ENCODE data around the gene PTH2R. TPM values are rescaled to one million over a fixed set of nuclear protein-coding genes. Genes with fewer than 3 reads are reported as not detected.

The PTH2R gene
- total and polyA plus RNA-seq, 4 donors = 0.01 to 1.5 (median 0.08) TPM; not detected in 1

- H3K36me3 ChIP-seq (ENCODE audit: control insufficient read depth in 4 of 4, insufficient read depth in 3 of 4, low read depth in 1 of 4, low read length in 3 of 4) = no peaks in the 10 kb centered on the region
- no peak for TF ChIP-seq SP1 (IDR thresholded peaks at IDR 0.05)
- no peak for TF ChIP-seq REST (IDR thresholded peaks at IDR 0.05)
- no peak for TF ChIP-seq ZBTB33 (IDR thresholded peaks at IDR 0.05)
- TF ChIP-seq NR2F2 (IDR thresholded peaks at IDR 0.05) = no peak
- peaks cover 0 to 4% (median 0%) of the 10 kb centered on the region in 4 donors for H3K27me3 ChIP-seq (ENCODE audit: control insufficient read depth in 4 of 4, insufficient read depth in 4 of 4, low read length in 3 of 4)
- no peak overlapping the region for H3K9ac ChIP-seq (ENCODE audit: low read depth in 1 of 2, low read length in 2 of 2)
- H3K4me1 ChIP-seq (ENCODE audit: control insufficient read depth in 4 of 4, insufficient read depth in 4 of 4, low read length in 3 of 4) = no peaks in the 10 kb centered on the region
- no peaks in the 10 kb centered on the region for H3K9me3 ChIP-seq (ENCODE audit: control insufficient read depth in 4 of 4, low read length in 3 of 4)
- H3K27ac ChIP-seq (ENCODE audit: low read depth in 1 of 2, low read length in 2 of 2) = no peak overlapping the region
- 66% methylated on average over 2 of the region's 2 CpGs for WGBS
- DNase-seq (ENCODE audit: low spot score) = no peak
- no peak overlapping the region for H3K4me3 ChIP-seq (ENCODE audit: low read depth in 1 of 3, low read length in 3 of 3)
These were observed 44.5 kb downstream of the PTH2R start for GRCh38 chr2:208451061-208451460.

GRCh38 chr2:208454861-208455260 lies 48.3 kb downstream of the PTH2R start:
- Histone ChIP-seq H3K27ac (ENCODE audit: low read depth in 1 of 2, low read length in 2 of 2) (no peak overlapping the region), H3K4me3 (ENCODE audit: low read depth in 1 of 3, low read length in 3 of 3) (no peak overlapping the region), H3K9ac (ENCODE audit: low read depth in 1 of 2, low read length in 2 of 2) (no peak overlapping the region), H3K36me3 (ENCODE audit: control insufficient read depth in 4 of 4, insufficient read depth in 3 of 4, low read depth in 1 of 4, low read length in 3 of 4) (no peaks in the 10 kb centered on the region), H3K27me3 (ENCODE audit: control insufficient read depth in 4 of 4, insufficient read depth in 4 of 4, low read length in 3 of 4) (peaks cover 0 to 4% (median 0%) of the 10 kb centered on the region in 4 donors), H3K9me3 (ENCODE audit: control insufficient read depth in 4 of 4, low read length in 3 of 4) (no peaks in the 10 kb centered on the region), H3K4me1 (ENCODE audit: control insufficient read depth in 4 of 4, insufficient read depth in 4 of 4, low read length in 3 of 4) (no peaks in the 10 kb centered on the region)
- DNase-seq (ENCODE audit: low spot score) = no peak
- TF ChIP-seq GABPA (IDR thresholded peaks at IDR 0.05 in 1 of 2, conservative IDR thresholded peaks at IDR 0.05 in 1 of 2) (no peak), HNF4A (conservative IDR thresholded peaks at IDR 0.05) (no peak), ZBTB33 (IDR thresholded peaks at IDR 0.05) (no peak), EGR1 (IDR thresholded peaks at IDR 0.05; ENCODE audit: low read depth in 2 of 2) (no peak), YY1 (IDR thresholded peaks at IDR 0.05) (no peak), MAX (IDR thresholded peaks at IDR 0.05) (no peak), FOXA2 (IDR thresholded peaks at IDR 0.05) (no peak), RXRA (IDR thresholded peaks at IDR 0.05) (no peak), RAD21 (IDR thresholded peaks at IDR 0.05) (no peak), REST (IDR thresholded peaks at IDR 0.05) (no peak), HNF4G (IDR thresholded peaks at IDR 0.05) (no peak), JUND (IDR thresholded peaks at IDR 0.05) (no peak)
- TF ChIP-seq, protein P1, sequence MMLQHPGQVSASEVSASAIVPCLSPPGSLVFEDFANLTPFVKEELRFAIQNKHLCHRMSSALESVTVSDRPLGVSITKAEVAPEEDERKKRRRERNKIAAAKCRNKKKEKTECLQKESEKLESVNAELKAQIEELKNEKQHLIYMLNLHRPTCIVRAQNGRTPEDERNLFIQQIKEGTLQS (IDR thresholded peaks at IDR 0.05) = no peak
